ENCODE measurements around the gene ACVR2B.

ACVR2B gene

DNA sequence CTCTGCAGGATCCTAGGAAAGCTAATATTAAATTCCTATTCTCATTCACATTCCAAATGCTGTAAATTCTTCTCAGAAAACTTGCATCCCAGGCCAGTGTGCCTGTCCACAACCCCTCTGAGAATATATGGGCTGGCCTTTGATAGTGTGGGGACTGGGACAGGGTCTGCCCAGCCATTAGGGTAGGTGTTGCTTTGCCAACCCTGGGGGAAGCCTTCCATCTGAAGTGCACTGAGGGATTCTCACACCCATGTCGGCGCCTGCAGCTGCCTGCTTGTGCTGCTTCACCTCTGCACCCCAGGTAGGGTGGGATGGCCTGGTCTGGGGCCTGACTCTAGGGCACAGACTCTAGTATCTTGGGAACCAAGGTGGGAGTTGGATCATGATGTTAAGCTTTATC lies 27.2 kb downstream of the ACVR2B start:
- Histone ChIP-seq H3K9ac (ENCODE audit: low read length) (no peak overlapping the region), H2BK5ac (ENCODE audit: low read length) (no peak overlapping the region), H2AK5ac (ENCODE audit: low read length) (no peak overlapping the region), H3K4me1 (ENCODE audit: control insufficient read depth, low read depth, low read length) (no peaks in the 10 kb centered on the region), H2BK120ac (ENCODE audit: low read depth, low read length) (no peak overlapping the region), H3K27me3 (ENCODE audit: insufficient read depth, low read length, poor library complexity) (no peaks in the 10 kb centered on the region), H3K4me2 (ENCODE audit: low read length) (no peak overlapping the region), H3K4ac (ENCODE audit: low read depth, low read length) (no peak overlapping the region), H3K79me1 (ENCODE audit: low read length) (peaks cover 11% of the 10 kb centered on the region), H3K23ac (ENCODE audit: low read length) (no peak overlapping the region), H3K36me3 (ENCODE audit: control insufficient read depth, insufficient read depth, low read length) (peaks cover 12% of the 10 kb centered on the region), H4K8ac (ENCODE audit: low read depth, low read length) (no peak overlapping the region), H3K27ac (ENCODE audit: low read depth, low read length) (no peak overlapping the region), H2BK15ac (replicated peaks; ENCODE audit: low read depth) (no peak overlapping the region), H3K18ac (ENCODE audit: low read length) (no peak overlapping the region), H4K5ac (ENCODE audit: low read length) (no peak overlapping the region), H3K79me2 (ENCODE audit: control insufficient read depth, insufficient read depth, low read length) (peaks cover 10% of the 10 kb centered on the region), H3K4me3 (ENCODE audit: low read length) (no peak overlapping the region), H3K56ac (ENCODE audit: low read length) (no peak overlapping the region)
- no peak for DNase-seq
- WGBS (ENCODE audit: extremely low coverage, insufficient coverage, low lambda C conversion rate): no CpG with 5 or more reads among the region's 2 CpGs

DNA sequence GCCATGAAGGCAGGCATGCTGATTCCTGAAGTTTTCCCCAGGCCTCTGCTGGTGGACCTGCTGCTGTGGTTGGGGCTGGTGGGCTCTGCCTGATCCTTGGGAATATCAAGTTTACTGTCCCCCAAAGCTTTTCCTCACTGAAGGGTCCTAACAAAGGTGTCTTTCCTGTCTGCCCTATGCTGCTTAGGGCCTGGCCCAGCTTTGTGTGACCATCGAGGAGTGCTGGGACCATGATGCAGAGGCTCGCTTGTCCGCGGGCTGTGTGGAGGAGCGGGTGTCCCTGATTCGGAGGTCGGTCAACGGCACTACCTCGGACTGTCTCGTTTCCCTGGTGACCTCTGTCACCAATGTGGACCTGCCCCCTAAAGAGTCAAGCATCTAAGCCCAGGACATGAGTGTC lies 29.3 kb downstream of the ACVR2B start:
- H3K36me3 ChIP-seq (ENCODE audit: control insufficient read depth, insufficient read depth, low read length): peaks cover 12% of the 10 kb centered on the region
- no peak overlapping the region for H3K18ac ChIP-seq (ENCODE audit: low read length)
- H3K23ac ChIP-seq (ENCODE audit: low read length): no peak overlapping the region
- WGBS (ENCODE audit: extremely low coverage, insufficient coverage, low lambda C conversion rate): no CpG with 5 or more reads among the region's 10 CpGs
- no peak overlapping the region for H3K4me2 ChIP-seq (ENCODE audit: low read length)
- no peak overlapping the region for H2BK15ac ChIP-seq (replicated peaks; ENCODE audit: low read depth)
- no peak overlapping the region for H4K5ac ChIP-seq (ENCODE audit: low read length)
- no peak overlapping the region for H2BK120ac ChIP-seq (ENCODE audit: low read depth, low read length)
- no peak overlapping the region for H2BK5ac ChIP-seq (ENCODE audit: low read length)
- no peak for DNase-seq
- H3K27ac ChIP-seq (ENCODE audit: low read depth, low read length): no peak overlapping the region
- no peak overlapping the region for H3K56ac ChIP-seq (ENCODE audit: low read length)
- no peaks in the 10 kb centered on the region for H3K4me1 ChIP-seq (ENCODE audit: control insufficient read depth, low read depth, low read length)
- peaks cover 2% of the 10 kb centered on the region for H3K79me1 ChIP-seq (ENCODE audit: low read length)
- H3K4ac ChIP-seq (ENCODE audit: low read depth, low read length): no peak overlapping the region
- no peak overlapping the region for H4K8ac ChIP-seq (ENCODE audit: low read depth, low read length)
- H3K9ac ChIP-seq (ENCODE audit: low read length): no peak overlapping the region
- no peaks in the 10 kb centered on the region for H3K27me3 ChIP-seq (ENCODE audit: insufficient read depth, low read length, poor library complexity)
- H2AK5ac ChIP-seq (ENCODE audit: low read length): no peak overlapping the region
- H3K79me2 ChIP-seq (ENCODE audit: control insufficient read depth, insufficient read depth, low read length): no peaks in the 10 kb centered on the region
- no peak overlapping the region for H3K4me3 ChIP-seq (ENCODE audit: low read length)

DNA sequence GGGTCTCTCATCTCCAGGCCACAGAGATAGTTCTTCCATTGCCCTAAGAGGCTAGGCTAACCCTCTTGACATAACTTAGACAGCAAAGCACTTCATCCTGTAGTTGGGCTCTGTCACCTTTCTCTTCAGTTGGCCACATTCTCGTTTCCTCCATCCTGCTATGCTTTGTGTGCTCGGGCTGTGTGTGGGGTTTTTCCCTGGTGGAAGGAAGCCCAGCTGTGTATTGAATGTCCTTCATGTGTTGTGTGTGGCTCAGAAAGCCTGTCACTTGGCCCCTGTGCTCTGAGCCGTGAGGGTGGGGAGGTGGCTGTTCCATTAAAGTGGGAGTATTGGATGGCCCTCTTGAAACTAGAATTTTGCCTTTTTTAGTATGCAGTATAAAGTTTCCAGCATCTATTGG lies 33.6 kb downstream of the ACVR2B start:
- H2BK5ac ChIP-seq (ENCODE audit: low read length): no peak overlapping the region
- H3K18ac ChIP-seq (ENCODE audit: low read length): no peak overlapping the region
- DNase-seq: no peak
- WGBS (ENCODE audit: extremely low coverage, insufficient coverage, low lambda C conversion rate): no CpG with 5 or more reads among the region's 3 CpGs
- no peak overlapping the region for H4K5ac ChIP-seq (ENCODE audit: low read length)
- H3K4me1 ChIP-seq (ENCODE audit: control insufficient read depth, low read depth, low read length): no peaks in the 10 kb centered on the region
- H3K79me1 ChIP-seq (ENCODE audit: low read length): peaks cover 2% of the 10 kb centered on the region
- H3K79me2 ChIP-seq (ENCODE audit: control insufficient read depth, insufficient read depth, low read length): no peaks in the 10 kb centered on the region
- no peak overlapping the region for H3K4ac ChIP-seq (ENCODE audit: low read depth, low read length)
- no peak overlapping the region for H3K27ac ChIP-seq (ENCODE audit: low read depth, low read length)
- H2AK5ac ChIP-seq (ENCODE audit: low read length): no peak overlapping the region
- H2BK15ac ChIP-seq (replicated peaks; ENCODE audit: low read depth): no peak overlapping the region
- no peak overlapping the region for H2BK120ac ChIP-seq (ENCODE audit: low read depth, low read length)
- H3K36me3 ChIP-seq (ENCODE audit: control insufficient read depth, insufficient read depth, low read length): peaks cover 2% of the 10 kb centered on the region
- H3K4me2 ChIP-seq (ENCODE audit: low read length): no peak overlapping the region
- no peaks in the 10 kb centered on the region for H3K27me3 ChIP-seq (ENCODE audit: insufficient read depth, low read length, poor library complexity)
- H3K23ac ChIP-seq (ENCODE audit: low read length): no peak overlapping the region
- no peak overlapping the region for H3K4me3 ChIP-seq (ENCODE audit: low read length)
- H3K9ac ChIP-seq (ENCODE audit: low read length): no peak overlapping the region
- no peak overlapping the region for H4K8ac ChIP-seq (ENCODE audit: low read depth, low read length)
- no peak overlapping the region for H3K56ac ChIP-seq (ENCODE audit: low read length)

DNA sequence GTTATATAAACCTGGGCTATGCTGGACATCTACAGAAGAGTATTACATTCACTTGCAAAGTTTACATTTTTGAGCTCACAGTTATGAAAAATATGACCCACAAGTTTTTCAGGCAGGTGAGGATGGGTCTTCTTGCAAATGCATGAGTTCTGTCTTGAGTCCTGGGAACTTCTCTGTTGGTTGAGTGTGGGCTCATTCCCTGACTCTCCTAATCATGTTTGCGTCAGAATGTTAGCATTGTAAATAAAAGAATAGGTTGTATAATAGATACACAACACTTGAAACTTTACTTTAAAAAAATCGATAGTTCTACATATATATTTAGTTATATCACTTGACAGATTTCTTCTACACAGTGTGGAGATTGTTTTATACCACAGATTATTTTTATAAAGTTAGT lies 35.3 kb downstream of the ACVR2B start:
- Histone ChIP-seq H2AK5ac (ENCODE audit: low read length) (no peak overlapping the region), H3K23ac (ENCODE audit: low read length) (no peak overlapping the region), H3K4me1 (ENCODE audit: control insufficient read depth, low read depth, low read length) (no peaks in the 10 kb centered on the region), H3K27ac (ENCODE audit: low read depth, low read length) (no peak overlapping the region), H3K56ac (ENCODE audit: low read length) (no peak overlapping the region), H3K79me1 (ENCODE audit: low read length) (peaks cover 2% of the 10 kb centered on the region), H4K5ac (ENCODE audit: low read length) (no peak overlapping the region), H3K4ac (ENCODE audit: low read depth, low read length) (no peak overlapping the region), H4K8ac (ENCODE audit: low read depth, low read length) (no peak overlapping the region), H3K4me3 (ENCODE audit: low read length) (no peak overlapping the region), H3K79me2 (ENCODE audit: control insufficient read depth, insufficient read depth, low read length) (no peaks in the 10 kb centered on the region), H3K36me3 (ENCODE audit: control insufficient read depth, insufficient read depth, low read length) (no peaks in the 10 kb centered on the region), H2BK15ac (replicated peaks; ENCODE audit: low read depth) (no peak overlapping the region), H2BK120ac (ENCODE audit: low read depth, low read length) (no peak overlapping the region), H3K18ac (ENCODE audit: low read length) (no peak overlapping the region), H2BK5ac (ENCODE audit: low read length) (no peak overlapping the region), H3K4me2 (ENCODE audit: low read length) (no peak overlapping the region), H3K9ac (ENCODE audit: low read length) (no peak overlapping the region), H3K27me3 (ENCODE audit: insufficient read depth, low read length, poor library complexity) (no peaks in the 10 kb centered on the region)
- no peak for DNase-seq
- no CpG with 5 or more reads among the region's 2 CpGs for WGBS (ENCODE audit: extremely low coverage, insufficient coverage, low lambda C conversion rate)

DNA sequence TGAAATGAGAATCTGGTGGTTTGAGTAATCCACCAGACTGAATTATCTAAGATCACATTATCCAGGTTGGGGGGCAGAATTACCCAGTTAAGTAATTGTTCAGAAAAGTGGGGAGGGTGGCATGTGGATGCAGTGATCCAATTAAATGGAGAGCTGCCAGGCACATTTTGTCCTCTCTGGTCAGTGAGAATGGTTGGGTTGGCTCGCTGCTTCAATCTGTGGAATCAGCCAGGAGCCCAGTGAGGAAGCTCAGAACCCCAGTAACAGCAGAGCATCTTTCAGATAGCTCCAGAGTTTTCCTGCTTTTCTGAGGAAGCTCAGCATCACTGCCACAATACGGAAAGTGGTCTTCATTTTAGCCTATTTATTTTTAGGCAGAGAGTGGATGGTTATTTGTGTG lies 36.1 kb downstream of the ACVR2B start:
- Histone ChIP-seq H3K23ac (ENCODE audit: low read length) (no peak overlapping the region), H3K4me2 (ENCODE audit: low read length) (no peak overlapping the region)

DNA sequence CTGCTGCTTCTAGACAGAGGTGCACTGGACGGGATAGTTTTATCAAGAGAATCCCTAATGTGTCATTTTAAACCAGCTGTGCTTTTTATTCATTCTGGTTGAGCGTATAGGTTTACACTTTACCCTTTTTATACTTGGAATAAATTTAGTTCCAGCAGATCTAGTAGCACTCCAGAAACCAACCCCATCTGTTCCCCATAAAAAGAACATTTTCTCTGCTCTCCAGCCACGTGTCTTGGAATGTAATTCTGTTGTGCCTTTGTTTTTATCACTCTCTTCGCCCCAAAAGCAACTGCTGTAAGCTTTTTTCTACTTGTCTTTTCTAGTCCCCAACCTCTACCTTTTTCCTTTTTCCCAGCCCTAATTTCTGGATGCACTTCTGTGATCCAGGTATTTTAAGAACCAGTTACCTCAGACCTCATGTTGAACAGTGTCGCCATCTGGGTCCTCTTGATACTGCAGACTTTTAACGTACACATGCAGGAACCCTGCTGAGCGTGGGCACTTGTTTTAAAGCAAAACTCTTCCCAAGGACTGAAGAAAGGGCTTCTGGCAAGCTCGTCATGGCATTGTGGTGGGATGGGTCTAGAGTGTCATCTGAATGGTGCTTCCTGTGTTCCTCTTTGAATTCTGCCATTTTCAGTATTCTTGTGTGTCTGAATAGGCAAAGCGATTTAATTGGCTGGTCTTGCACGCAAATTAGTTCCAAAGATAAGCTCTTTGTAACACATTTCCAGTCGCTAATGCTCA lies 36.8 kb downstream of the ACVR2B start:
- WGBS (ENCODE audit: extremely low coverage, insufficient coverage, low lambda C conversion rate): no CpG with 5 or more reads among the region's 11 CpGs
- Histone ChIP-seq H3K9ac (ENCODE audit: low read length) (no peak overlapping the region), H3K4me2 (ENCODE audit: low read length) (no peak overlapping the region), H3K4me3 (ENCODE audit: low read length) (no peak overlapping the region), H3K27ac (ENCODE audit: low read depth, low read length) (no peak overlapping the region), H3K27me3 (ENCODE audit: insufficient read depth, low read length, poor library complexity) (no peaks in the 10 kb centered on the region), H3K23ac (ENCODE audit: low read length) (no peak overlapping the region), H2BK15ac (replicated peaks; ENCODE audit: low read depth) (no peak overlapping the region), H4K5ac (ENCODE audit: low read length) (no peak overlapping the region), H3K18ac (ENCODE audit: low read length) (no peak overlapping the region), H3K79me1 (ENCODE audit: low read length) (peaks cover 2% of the 10 kb centered on the region), H3K79me2 (ENCODE audit: control insufficient read depth, insufficient read depth, low read length) (no peaks in the 10 kb centered on the region), H2BK5ac (ENCODE audit: low read length) (no peak overlapping the region), H3K56ac (ENCODE audit: low read length) (no peak overlapping the region), H4K8ac (ENCODE audit: low read depth, low read length) (no peak overlapping the region), H3K4me1 (ENCODE audit: control insufficient read depth, low read depth, low read length) (no peaks in the 10 kb centered on the region), H2AK5ac (ENCODE audit: low read length) (no peak overlapping the region), H3K36me3 (ENCODE audit: control insufficient read depth, insufficient read depth, low read length) (no peaks in the 10 kb centered on the region), H2BK120ac (ENCODE audit: low read depth, low read length) (no peak overlapping the region), H3K4ac (ENCODE audit: low read depth, low read length) (no peak overlapping the region)
- no peak for DNase-seq

More for the DNA sequence above, 36.1 kb downstream of the ACVR2B start:
- Histone ChIP-seq H3K79me2 (ENCODE audit: control insufficient read depth, insufficient read depth, low read length) (no peaks in the 10 kb centered on the region), H3K79me1 (ENCODE audit: low read length) (peaks cover 2% of the 10 kb centered on the region), H4K5ac (ENCODE audit: low read length) (no peak overlapping the region), H3K4ac (ENCODE audit: low read depth, low read length) (no peak overlapping the region), H2BK5ac (ENCODE audit: low read length) (no peak overlapping the region), H3K56ac (ENCODE audit: low read length) (no peak overlapping the region), H3K27ac (ENCODE audit: low read depth, low read length) (no peak overlapping the region), H3K4me1 (ENCODE audit: control insufficient read depth, low read depth, low read length) (no peaks in the 10 kb centered on the region), H2BK15ac (replicated peaks; ENCODE audit: low read depth) (no peak overlapping the region), H3K4me3 (ENCODE audit: low read length) (no peak overlapping the region), H2AK5ac (ENCODE audit: low read length) (no peak overlapping the region), H3K9ac (ENCODE audit: low read length) (no peak overlapping the region), H3K36me3 (ENCODE audit: control insufficient read depth, insufficient read depth, low read length) (no peaks in the 10 kb centered on the region), H2BK120ac (ENCODE audit: low read depth, low read length) (no peak overlapping the region), H4K8ac (ENCODE audit: low read depth, low read length) (no peak overlapping the region), H3K18ac (ENCODE audit: low read length) (no peak overlapping the region), H3K27me3 (ENCODE audit: insufficient read depth, low read length, poor library complexity) (no peaks in the 10 kb centered on the region)
- WGBS (ENCODE audit: extremely low coverage, insufficient coverage, low lambda C conversion rate): no CpG with 5 or more reads among the region's 2 CpGs
- DNase-seq: no peak
